GM15510 (cell line): Measurements from ENCODE around the gene CYRIA.

Experiments
- POLR2A ChIP-seq: IDR thresholded peaks from 3 replicates; pipeline ENCODE4 v1.6.1; 2011; ENCODE audit warnings: borderline replicate concordance; ENCODE audit not compliant: insufficient read length; ENCODE audit errors: extremely low read depth

The CYRIA gene

DNA sequence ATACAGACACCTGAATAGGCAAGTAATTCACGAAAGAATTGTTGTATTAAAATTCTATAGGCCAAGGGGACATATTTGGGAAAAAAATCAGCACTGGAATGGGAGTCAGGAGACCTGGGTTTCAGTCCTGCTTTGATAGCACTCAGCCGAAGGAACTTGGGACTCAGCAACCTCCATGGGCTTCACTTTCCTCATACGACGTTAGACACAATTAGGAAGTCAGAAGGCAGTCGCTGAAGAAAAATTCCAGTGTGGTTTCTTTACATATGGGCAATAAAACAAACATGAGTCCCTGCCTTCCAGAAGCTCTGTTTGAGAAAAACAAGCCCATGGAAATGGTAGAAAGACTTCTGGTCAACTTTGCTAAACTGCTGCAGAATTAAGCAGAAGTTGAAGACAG lies 15.1 kb upstream of the CYRIA start:
- no peak for TF ChIP-seq POLR2A

DNA sequence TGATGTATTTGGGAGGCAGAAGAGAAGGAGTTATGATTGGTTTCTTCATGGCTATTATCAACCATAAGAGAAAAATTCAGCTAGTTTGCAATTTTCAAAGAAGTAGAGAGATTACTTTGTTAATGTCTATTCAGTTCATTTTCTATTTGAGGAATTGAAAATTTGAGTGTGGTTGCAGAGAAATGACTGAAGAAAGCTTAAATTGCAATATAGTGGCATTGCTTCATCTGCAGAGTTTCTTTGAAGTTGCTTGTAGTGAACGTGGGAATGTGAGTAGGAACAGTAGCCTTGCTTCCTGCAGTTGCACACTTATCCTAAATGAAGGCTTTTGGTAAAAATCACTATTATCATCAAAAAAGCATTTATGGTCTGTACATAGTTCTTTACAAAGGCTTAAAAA lies 14.7 kb upstream of the CYRIA start:
- TF ChIP-seq POLR2A, result no peak

DNA sequence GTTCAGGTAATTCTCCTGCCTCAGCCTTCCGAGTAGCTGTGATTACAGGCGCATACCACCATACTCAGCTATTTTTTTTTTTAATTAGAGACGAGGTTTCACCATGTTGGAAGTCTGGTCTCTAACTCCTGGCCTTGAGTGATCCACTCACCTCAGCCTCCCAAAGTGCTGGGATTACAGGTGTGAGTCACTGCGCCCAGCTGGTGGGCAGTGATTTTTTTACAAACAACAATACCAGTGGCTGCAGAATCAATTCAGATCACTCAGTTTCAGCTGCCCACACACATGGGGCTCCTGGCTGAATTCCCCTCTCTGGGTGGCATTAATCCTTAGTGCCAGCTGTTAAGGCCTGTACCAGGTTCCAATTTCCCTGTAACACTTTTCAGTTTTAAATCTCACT lies 13.3 kb upstream of the CYRIA start:
- no peak for TF ChIP-seq POLR2A

DNA sequence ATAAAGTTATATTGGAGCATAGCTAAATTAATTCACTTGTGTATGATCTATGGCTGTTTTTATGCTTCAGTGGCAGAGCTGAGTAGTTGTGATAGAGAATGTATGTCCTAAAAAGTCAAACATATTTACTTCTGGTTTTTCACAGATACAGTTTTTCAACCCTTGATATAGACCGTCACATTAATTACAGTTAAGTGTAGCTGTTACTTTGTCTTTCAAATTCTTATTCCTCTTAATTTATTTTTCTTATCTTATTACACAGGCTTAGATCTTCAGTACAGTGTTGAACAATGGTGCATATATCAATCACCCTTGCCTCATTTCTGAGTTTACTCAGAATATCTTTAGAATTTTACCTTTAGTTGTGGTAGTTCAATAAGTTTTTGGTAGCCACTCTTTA lies 12.2 kb upstream of the CYRIA start:
- no peak for TF ChIP-seq POLR2A

DNA sequence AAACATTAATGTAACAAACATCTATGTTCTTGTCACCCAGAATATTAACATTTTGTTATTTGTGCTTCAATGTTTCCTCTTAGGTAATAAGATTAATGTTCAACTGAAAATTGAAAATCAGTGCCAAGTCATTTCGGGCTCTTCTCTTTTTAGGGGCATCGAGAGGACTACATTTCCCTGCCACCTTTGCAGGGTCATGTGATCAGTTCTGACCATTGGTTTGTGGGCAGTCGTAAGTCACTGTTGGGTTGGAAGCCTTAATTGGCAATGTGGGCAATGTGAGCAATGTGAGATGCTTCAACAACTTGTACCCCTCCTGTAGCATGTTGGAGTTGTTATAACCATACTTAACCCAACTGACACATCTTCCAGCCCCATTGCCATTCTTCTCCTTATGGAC lies 10.1 kb upstream of the CYRIA start:
- TF ChIP-seq POLR2A, result no peak

DNA sequence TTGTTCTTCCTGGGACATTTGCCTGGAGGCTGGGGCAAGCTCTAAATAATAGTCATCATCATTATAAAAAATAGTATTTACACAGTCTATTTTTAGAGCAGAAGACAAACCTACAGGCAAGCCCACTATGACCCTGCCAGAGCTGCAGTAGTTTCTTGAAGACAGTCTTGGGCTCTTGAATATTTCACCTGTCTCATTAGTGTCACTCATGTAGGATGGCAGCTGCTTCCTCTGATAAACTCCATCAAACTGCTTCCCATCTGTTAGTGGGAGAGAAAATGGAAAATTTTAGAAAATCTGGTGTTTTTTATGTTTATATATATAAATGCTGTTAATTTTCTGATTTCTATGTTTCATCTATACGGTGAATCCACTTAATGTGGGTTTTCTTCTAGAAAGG lies 8.5 kb upstream of the CYRIA start:
- TF ChIP-seq POLR2A, result no peak

DNA sequence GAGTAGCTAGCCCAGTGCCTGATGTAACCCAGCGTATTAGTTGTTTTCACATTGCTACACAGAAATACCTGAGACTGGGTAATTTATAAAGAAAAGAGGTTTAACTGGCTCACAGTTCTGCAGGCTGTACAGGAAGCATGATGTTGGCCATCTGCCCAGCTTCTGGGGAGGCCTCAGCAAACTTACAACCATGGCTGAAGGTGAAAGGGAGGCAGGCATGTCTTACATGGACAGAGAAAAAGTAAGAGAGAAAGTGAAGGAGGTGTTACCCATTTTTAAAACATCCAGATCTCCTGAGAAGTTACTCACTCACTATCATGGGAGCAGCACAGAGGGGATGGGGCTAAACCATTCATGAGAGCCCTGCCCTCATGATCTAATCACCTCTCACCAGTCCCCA lies 6.1 kb upstream of the CYRIA start:
- TF ChIP-seq POLR2A, result no peak

DNA sequence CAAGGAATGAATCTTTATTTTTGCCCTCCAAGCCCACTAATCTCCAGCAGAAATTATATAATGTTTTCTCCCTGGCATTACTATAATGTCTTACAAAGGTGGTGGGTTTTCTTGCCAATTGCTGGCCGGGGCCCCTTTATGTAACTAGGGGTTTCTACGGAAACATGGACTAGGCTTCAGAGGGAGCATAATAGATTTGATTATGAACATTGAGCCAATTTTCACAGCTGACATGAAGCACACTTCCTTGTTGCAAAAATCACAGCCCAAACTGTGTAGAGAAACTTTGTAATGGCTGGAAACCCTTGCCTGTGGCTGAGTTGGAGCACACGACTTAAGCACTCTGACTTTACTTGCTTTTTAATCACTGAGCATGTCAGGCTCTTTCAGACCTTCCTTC lies 3.8 kb upstream of the CYRIA start:
- TF ChIP-seq POLR2A, result no peak

DNA sequence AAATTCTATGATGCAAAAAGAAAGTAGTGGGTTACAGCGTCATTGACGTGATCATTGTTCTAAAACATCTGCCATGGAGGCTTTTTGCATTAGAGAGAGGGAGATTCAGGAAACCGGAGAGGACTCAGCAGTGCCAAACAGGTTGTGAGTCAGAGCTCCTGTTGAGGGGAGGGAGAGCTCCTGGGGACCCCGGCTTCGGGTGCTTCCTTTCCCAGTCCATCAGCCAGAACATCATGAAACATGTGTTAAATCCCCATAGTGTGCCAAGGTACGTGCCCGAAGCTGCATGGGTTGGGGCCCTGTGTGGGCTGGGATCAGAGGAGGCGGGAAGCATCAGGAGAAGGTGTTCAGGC lies 791 bp upstream of the CYRIA start:
- no peak for TF ChIP-seq POLR2A

DNA sequence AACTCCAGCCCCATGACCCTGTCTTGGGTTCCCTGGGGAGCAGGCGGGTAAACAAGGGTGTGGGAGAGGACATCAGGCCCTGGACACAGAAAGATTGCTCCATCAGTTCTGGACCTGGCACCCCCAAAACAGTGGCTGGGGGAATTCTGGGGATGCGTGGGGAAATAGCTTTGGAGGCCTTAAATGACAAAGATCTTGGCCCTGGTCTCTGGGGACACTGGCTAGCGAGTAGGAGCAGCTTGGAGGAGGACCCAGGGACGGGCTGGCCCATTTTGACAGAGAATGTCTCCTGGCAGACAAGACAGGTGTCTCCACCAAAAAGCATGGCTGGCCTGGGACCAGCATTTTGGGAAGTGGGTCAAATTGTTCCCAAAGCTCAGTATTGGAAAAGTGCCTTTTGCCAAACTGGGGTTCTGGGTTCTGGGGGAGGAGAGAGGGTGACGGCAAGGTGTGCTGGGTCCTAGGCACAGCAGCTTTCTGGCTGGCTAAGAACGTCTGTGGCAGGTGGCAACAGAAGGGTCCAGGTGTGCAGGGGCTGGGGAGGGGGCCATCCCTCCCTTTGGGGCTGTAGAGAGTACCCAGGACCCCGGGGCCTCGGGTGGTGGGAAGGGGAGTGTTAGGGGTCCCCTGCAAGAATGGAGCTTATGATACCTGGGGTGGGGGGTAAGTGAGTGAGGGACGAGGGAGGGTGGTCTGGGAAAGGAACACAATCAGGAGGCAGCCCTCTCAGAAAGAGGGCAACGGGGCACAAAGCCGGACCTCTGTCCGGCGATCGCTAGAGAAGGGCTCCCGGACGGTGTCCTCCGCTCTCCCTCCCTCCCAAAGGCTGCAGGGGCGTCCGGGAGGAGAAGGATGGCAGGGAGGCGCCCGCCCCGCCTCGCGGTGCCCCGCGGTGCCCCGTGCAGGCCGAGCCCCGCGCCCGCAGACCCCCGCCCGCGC lies 556 bp downstream of the CYRIA start:
- no peak for TF ChIP-seq POLR2A

DNA sequence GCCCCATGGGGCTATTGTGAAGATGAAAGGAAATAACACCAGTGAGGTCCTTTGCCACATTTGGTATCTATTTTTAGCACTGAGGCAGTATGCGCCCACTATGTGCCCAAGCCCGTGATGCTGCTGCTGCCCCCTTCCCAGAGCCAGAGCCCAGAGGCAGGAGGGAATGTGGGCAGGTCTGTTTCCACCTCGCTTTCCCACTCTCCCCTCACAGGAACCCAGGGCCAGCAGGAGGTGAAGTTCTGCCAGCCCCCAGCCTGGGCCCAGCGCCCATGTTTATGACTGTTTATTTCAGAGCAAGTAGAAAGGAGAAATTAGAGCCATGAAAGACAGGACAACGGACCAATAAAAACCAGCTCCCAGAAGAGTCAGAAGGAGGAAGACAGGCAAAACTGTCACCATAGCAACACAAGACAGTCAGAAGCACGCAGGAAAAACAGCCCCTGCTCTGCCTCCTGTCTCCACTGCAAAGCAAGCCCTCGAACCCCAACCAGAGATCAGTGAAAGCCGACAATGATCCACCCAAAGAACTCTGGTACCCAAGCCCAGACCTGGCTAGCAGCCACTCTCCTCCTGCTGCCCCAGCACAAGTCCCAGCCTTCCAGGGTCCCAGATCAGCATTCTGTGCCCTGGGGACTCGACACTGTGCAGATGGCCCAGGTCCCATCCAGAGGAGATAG lies 1.4 kb downstream of the CYRIA start:
- no peak for TF ChIP-seq POLR2A

DNA sequence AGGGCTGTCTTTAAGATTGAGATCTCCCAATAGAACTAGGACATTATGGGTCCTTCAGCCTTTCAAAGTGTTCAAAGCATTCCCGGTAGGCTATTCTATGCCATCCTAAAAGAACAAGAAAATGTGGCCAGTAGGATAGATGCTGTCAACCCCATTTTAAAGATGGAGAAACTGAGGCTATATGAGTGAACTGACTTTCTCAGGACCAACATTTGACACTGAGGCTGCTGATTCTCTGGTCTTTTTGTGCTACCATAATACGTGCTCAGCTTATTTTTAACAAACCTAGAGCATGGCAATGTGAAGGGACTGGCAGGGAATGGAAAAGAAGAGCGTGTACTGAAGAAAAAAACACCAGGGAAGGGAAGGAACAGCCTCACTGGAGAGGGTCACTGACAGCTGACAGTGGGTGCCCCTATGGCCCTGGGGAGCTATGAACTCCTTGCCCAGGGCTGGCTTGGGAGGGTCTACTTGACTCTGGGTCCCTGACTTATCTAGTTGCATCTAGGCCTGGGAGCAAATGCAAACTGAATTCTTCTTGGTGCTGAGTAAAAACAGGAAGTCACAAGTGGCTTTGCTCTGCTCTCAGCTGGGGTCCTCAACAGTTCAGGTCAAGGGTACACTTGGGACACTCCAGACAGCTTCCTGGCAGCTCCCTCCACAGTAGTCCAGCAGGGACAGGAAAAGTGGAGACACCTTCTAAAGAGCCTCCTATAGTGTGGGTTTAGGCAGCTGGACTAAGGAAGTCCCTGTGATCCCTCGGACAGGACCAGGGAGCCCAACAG lies 2.3 kb downstream of the CYRIA start:
- TF ChIP-seq POLR2A, result no peak

DNA sequence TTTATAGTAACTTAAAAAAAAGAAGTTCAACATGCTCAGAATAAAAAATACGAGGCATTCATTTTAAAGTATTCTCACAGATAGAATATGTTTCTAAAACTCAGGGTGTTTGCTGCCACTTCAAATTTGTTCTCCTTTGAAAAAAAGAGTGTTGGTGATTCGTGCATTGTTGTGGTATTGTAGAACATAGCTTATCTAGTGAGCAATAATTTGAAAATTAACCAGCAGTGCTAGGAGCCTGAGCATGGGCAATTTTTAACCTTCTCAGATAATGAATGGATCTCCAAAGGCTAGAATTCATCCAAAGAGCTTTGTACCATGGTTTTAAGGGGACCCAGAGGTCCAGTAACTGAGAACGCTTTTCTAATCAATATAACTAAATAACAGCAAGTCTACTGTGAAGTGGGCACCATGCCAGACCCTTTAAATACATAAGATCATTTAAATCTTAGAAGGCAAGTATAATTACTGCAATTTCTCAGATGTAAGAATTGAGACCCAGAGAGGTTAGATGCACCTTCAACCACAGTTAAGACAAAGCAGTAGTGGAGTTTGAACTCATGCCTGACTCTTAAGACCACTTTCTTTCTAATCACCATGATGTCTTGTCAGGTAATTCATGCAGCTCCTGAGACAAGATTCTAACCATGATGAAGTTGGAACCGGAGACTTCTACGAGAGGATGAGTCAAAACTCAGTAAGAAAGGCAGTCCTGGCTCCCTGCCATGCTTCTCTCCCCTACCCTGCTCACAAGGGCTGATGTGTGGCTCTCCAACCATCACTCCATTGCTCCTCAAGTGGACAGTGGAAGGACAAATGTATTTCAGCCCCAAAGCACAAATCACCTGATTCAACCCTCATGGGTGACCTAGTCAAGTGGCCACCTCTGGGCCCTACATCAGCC lies 3.4 kb downstream of the CYRIA start:
- TF ChIP-seq POLR2A, result no peak

DNA sequence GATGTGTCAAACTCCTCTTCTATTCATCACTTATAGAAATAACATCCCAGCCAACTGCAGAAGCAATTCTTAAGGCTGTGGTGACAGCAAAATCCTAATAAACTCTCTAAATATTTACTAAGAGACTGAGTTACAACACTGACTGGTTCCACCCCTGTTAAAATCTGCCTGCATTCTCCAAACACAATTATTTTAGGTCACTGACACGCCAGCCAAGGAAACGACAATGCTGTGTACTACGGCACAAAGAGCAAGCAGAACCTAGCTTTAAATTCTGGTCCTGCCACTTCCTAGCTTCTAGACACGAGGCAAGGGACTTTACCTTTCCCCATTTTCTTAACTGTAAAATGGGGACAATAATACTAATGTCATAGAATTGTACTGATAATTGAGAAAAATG lies 4.1 kb downstream of the CYRIA start:
- TF ChIP-seq POLR2A, result no peak

DNA sequence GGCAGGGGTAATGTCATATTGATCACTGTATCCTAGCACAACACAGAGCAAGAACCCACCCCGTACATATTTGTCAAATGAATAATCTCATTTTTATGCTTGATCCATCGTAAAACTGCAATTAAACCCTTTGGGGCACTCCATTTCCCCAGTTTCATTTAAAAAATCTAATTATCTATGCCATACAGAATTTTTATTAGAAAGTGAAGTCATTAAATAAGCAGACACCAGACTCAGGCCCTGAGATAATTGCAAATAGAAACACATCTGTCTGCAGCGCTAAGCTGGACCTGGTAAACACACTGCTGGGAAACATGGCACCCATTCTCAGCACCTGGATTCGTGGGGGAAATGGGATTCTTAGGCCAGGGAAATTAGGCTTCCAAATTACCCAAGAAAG lies 5.1 kb downstream of the CYRIA start:
- TF ChIP-seq POLR2A, result no peak

DNA sequence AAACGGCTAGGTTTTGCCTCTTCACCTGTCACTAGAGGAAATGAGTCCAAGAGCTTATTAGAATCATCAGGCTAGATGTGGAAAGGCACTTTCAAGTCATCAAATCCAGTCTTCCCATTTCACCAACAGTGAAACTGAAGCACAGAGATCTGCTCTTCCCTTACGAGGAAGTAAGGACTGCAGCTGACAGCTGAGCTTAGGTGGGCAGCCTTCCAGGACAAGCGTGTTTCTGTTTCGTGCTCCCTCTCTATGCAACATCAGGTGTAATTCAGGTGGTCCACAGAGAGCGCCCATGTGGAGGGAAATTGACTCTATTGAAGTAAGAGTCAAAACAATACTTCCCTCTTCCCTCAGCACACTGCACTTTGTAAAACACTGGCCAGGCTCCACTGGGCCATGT lies 5.5 kb downstream of the CYRIA start:
- no peak for TF ChIP-seq POLR2A
